Peyer's patch (tissue), 4 donors: ENCODE data around the gene DHRSX.

Source experiments
- POLR2A ChIP-seq, 2 donors: fragments of 450-650 bp; IDR thresholded peaks; one replicate each; pipeline ENCODE4 v1.5.1; 2017; ENCODE audit warnings: antibody characterized with exemption in 2 of 2, mild to moderate bottlenecking in 2 of 2, moderate library complexity in 2 of 2
- TF ChIP-seq, protein P1 (sequence below), 6 experiments: fragments of 450-650 bp in 4 of 6; fragments of 200-600 bp in 2 of 6; sonication (generic) in 1 of 6; IDR thresholded peaks; one replicate each; pipeline ENCODE4 v1.5.1; 2017 to 2019; ENCODE audit warnings: antibody characterized with exemption in 6 of 6, mild to moderate bottlenecking in 3 of 6, moderate library complexity in 1 of 6

DNA sequence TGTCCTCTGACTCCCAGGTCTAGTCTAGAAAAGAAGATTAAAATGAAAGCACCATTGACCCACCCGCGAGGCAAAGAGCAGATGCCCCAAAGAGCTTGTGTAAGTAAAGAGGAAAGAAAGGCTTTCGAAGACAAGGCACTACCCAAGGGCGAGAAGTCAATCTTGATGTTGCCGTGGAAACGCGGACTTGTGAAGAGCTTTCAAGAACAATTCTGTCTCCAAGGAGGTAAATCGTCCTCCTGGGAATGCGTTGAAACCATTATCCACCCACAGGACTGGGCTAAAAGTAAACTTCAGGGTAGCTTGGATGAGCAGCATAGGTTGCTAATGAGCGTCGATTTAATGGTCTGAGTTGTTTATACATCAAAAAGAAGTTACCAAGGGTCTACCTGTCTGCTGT is 189.3 kb downstream of the DHRSX start:
- TF ChIP-seq, protein P1, sequence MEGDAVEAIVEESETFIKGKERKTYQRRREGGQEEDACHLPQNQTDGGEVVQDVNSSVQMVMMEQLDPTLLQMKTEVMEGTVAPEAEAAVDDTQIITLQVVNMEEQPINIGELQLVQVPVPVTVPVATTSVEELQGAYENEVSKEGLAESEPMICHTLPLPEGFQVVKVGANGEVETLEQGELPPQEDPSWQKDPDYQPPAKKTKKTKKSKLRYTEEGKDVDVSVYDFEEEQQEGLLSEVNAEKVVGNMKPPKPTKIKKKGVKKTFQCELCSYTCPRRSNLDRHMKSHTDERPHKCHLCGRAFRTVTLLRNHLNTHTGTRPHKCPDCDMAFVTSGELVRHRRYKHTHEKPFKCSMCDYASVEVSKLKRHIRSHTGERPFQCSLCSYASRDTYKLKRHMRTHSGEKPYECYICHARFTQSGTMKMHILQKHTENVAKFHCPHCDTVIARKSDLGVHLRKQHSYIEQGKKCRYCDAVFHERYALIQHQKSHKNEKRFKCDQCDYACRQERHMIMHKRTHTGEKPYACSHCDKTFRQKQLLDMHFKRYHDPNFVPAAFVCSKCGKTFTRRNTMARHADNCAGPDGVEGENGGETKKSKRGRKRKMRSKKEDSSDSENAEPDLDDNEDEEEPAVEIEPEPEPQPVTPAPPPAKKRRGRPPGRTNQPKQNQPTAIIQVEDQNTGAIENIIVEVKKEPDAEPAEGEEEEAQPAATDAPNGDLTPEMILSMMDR (IDR thresholded peaks at IDR 0.05): no peak
- no peak for TF ChIP-seq POLR2A (IDR thresholded peaks at IDR 0.05)
